Endothelial cell of umbilical vein (primary cell): Measurements from ENCODE around the gene ARPP19. TPM values are rescaled to one million over a fixed set of nuclear protein-coding genes. Genes with fewer than 3 reads are reported as not detected.

ENCODE experiments used
- BruUV-seq: library from RNA; stranded (reverse); fragments of 400-500 nt; replicated peaks from 2 replicates; lab custom pipeline; 2021; lab: Mats Ljungman, UMichigan
- CTCF ChIA-PET: fragments of 300-600, 350-600 bp; sonication (Branson Sonifier 250); formaldehyde crosslinking; loops from one replicate; lab custom pipeline; 2021; ENCODE audit warnings: antibody characterized with exemption, inconsistent platforms; lab: Charles Lee
- POLR2A ChIA-PET: fragments of 300-600, 350-600 bp; sonication (Branson Sonifier 250); formaldehyde crosslinking; loops from one replicate; lab custom pipeline; 2021; ENCODE audit warnings: antibody characterized with exemption, inconsistent platforms; lab: Charles Lee
- DNase-seq: peaks from one replicate; pipeline ENCODE4 v3.0.0-alpha.2; 2011; ENCODE audit warnings: low read depth, low spot score
- FAIRE-seq: peaks from 2 replicates; lab custom pipeline; 2011; peaks lifted over from hg19 to GRCh38; lab: Jason Lieb, UNC
- H2AFZ ChIP-seq: 2 replicates; pipeline ENCODE4 v1.6.0; 2012; ENCODE audit warnings: low read depth, low read length, control low read depth, inconsistent platforms
- H3K27ac ChIP-seq: 2 replicates; pipeline ENCODE4 v1.5.1; 2011; ENCODE audit warnings: low read depth, mild to moderate bottlenecking, control low read depth, low read length, moderate library complexity; ENCODE audit not compliant: insufficient read depth
- H3K27me3 ChIP-seq, 2 experiments: 2 replicates each; pipeline versions ENCODE4 v1.6.0 to v1.6.1; 2011; ENCODE audit warnings: low read length in 2 of 2, mixed read lengths in 1 of 2; ENCODE audit not compliant: control insufficient read depth in 2 of 2, insufficient read depth in 2 of 2
- H3K36me3 ChIP-seq, 2 experiments: 2 replicates in 1 of 2; 3 replicates in 1 of 2; pipeline ENCODE4 v1.5.1; 2011; ENCODE audit warnings: low read length in 2 of 2, mild to moderate bottlenecking in 1 of 2, moderate library complexity in 1 of 2; ENCODE audit not compliant: control insufficient read depth in 2 of 2, insufficient read depth in 2 of 2; ENCODE audit errors: extremely low read depth in 1 of 2
- H3K4me1 ChIP-seq: 3 replicates; pipeline ENCODE4 v1.5.1; 2011; ENCODE audit warnings: mild to moderate bottlenecking, low read length; ENCODE audit not compliant: control insufficient read depth, insufficient read depth; ENCODE audit errors: extremely low read depth
- H3K4me2 ChIP-seq: 2 replicates; pipeline ENCODE4 v1.6.1; 2011; ENCODE audit warnings: low read length, control low read depth, mixed read lengths; ENCODE audit not compliant: insufficient read depth
- H3K4me3 ChIP-seq, 3 experiments: fragments of 200-600 bp in 1 of 3; sonication (generic), shearing (Covaris generic) in 1 of 3; replicated peaks in 1 of 3; 2 replicates each; pipeline ENCODE4 v1.5.1; 2011 to 2016; ENCODE audit warnings: control low read depth in 3 of 3, low read length in 3 of 3, mild to moderate bottlenecking in 2 of 3, inconsistent platforms in 1 of 3, low read depth in 1 of 3, moderate library complexity in 1 of 3; ENCODE audit not compliant: insufficient read depth in 1 of 3
- H3K79me2 ChIP-seq: 2 replicates; pipeline ENCODE4 v1.6.0; 2012; ENCODE audit warnings: low read length, inconsistent platforms; ENCODE audit not compliant: control insufficient read depth, insufficient read depth
- H3K9ac ChIP-seq: replicated peaks from 2 replicates; pipeline ENCODE3; 2011; ENCODE audit warnings: low read length, control low read depth; ENCODE audit not compliant: insufficient read depth; ENCODE audit errors: extremely low read depth
- H3K9me1 ChIP-seq: replicated peaks from 3 replicates; pipeline ENCODE4 v1.6.0; 2011; ENCODE audit warnings: mild to moderate bottlenecking, low read length; ENCODE audit not compliant: control insufficient read depth, insufficient read depth; ENCODE audit errors: extremely low read depth
- H3K9me3 ChIP-seq: replicated peaks from 2 replicates; pipeline ENCODE4 v1.5.1; 2012; ENCODE audit warnings: low read length, inconsistent platforms; ENCODE audit not compliant: control insufficient read depth, insufficient read depth
- H4K20me1 ChIP-seq: replicated peaks from 2 replicates; pipeline ENCODE3; 2011; ENCODE audit warnings: mild to moderate bottlenecking, low read length; ENCODE audit not compliant: control insufficient read depth, insufficient read depth; ENCODE audit errors: extremely low read depth
- CTCF ChIP-seq, 2 donors: IDR thresholded peaks; 1 replicate in 1 of 2; 2 replicates in 1 of 2; pipeline ENCODE4 v1.5.1; 2011; ENCODE audit warnings: low read length in 2 of 2, mild to moderate bottlenecking in 2 of 2, moderate library complexity in 2 of 2, control low read depth in 1 of 2, inconsistent platforms in 1 of 2, low read depth in 1 of 2; ENCODE audit not compliant: insufficient read depth in 1 of 2; ENCODE audit errors: extremely low read depth in 1 of 2
- EZH2 ChIP-seq: IDR thresholded peaks from 2 replicates; pipeline ENCODE4 v1.6.1; 2012; ENCODE audit warnings: borderline replicate concordance, low read depth, mild to moderate bottlenecking, moderate library complexity, low read length, inconsistent platforms; ENCODE audit not compliant: severe bottlenecking
- FOS ChIP-seq: IDR thresholded peaks from 2 replicates; pipeline ENCODE4 v1.6.1; 2011; ENCODE audit warnings: mild to moderate bottlenecking, low read length, moderate library complexity, borderline replicate concordance; ENCODE audit not compliant: insufficient read depth
- GATA2 ChIP-seq: IDR thresholded peaks from 2 replicates; pipeline ENCODE4 v1.7.0; 2011; ENCODE audit warnings: low read depth, mild to moderate bottlenecking, moderate library complexity, mixed read lengths, low read length; ENCODE audit not compliant: insufficient read length, insufficient read depth
- JUN ChIP-seq: IDR thresholded peaks from 2 replicates; pipeline ENCODE4 v1.6.1; 2011; ENCODE audit warnings: borderline replicate concordance, low read depth; ENCODE audit not compliant: insufficient read length, insufficient read depth
- MAX ChIP-seq: IDR thresholded peaks from 2 replicates; pipeline ENCODE4 v1.6.1; 2011; ENCODE audit not compliant: insufficient read depth, insufficient read length
- MYC ChIP-seq: IDR thresholded peaks from one replicate; pipeline ENCODE4 v1.6.1; 2011; ENCODE audit warnings: mild to moderate bottlenecking, low read depth, low read length
- POLR2A ChIP-seq: IDR thresholded peaks from 2 replicates; pipeline ENCODE4 v1.6.1; 2012; ENCODE audit warnings: low read depth, mild to moderate bottlenecking, control low read depth, low read length
- POLR2AphosphoS5 ChIP-seq: IDR thresholded peaks from 2 replicates; pipeline ENCODE4 v1.6.1; 2012; ENCODE audit warnings: low read depth, mild to moderate bottlenecking, control low read depth, low read length, moderate library complexity; ENCODE audit not compliant: insufficient read depth
- dilution Hi-C: fragments of 300-500 bp; cut with MboI; formaldehyde crosslinking; loops from one replicate; pipeline ENCODE4 v1.15.0; 2019; ENCODE audit warnings: low sequenced_read_pairs; ENCODE audit not compliant: extremely low pct_ligation_motif_present
- intact Hi-C: fragments of 100-400 bp; cut with micrococcal nuclease; formaldehyde crosslinking; loops from one replicate; pipeline ENCODE4 v1.10.0; 2022
- polyA plus RNA-seq, 4 experiments: library from polyadenylated mRNA; depleted of rRNA in 3 of 4; stranded (reverse) in 3 of 4; unstranded in 1 of 4; fragments of >200 nt; gene quantifications; 2 replicates each; pipeline versions ENCODE4 v1.2.1 to v1.2.3, GENCODE V29; 2011 to 2012; ENCODE audit warnings: missing spikeins in 1 of 4
- total RNA-seq: library from RNA; stranded (reverse); gene quantifications from 2 replicates; pipeline ENCODE4 v1.2.3, GENCODE V29; 2021

ARPP19 gene
- total and polyA plus RNA-seq, 2 donors (not counting 3 experiments of a cell fraction or from before 2014, with no cell fraction given), result 47.1 to 191 TPM

GRCh38 chr15:52584414-52584813 is 15.6 kb upstream of the ARPP19 start:
- no peaks in the 10 kb centered on the region for H3K27me3 ChIP-seq
- POLR2A ChIA-PET, result no interaction called here
- no peaks in the 10 kb centered on the region for H3K79me2 ChIP-seq
- dilution Hi-C loops, result no loop called here
- no peaks in the 10 kb centered on the region for H3K9me1 ChIP-seq
- no peak overlapping the region for H3K4me2 ChIP-seq
- intact Hi-C loops, result loop anchor here (2.0 kb wide), 1 partner anchor 38 kb away; no protein-coding TSS in a partner anchor
- no peak for TF ChIP-seq POLR2A
- no peak for TF ChIP-seq MAX
- no peak for TF ChIP-seq EZH2
- no peak for TF ChIP-seq CTCF (IDR thresholded peaks at IDR 0.05; ENCODE audit: extremely low read depth in 1 of 2, insufficient read depth in 1 of 2, low read depth in 1 of 2, low read length in 2 of 2)
- no peak for TF ChIP-seq MYC
- TF ChIP-seq GATA2, result no peak
- TF ChIP-seq POLR2AphosphoS5, result no peak
- no peak for TF ChIP-seq JUN
- TF ChIP-seq FOS, result no peak
- no peak for DNase-seq
- no peaks in the 10 kb centered on the region for H4K20me1 ChIP-seq
- H3K36me3 ChIP-seq, result peaks cover 0 to 9% of the 10 kb centered on the region in 2 experiments
- H3K9ac ChIP-seq, result no peak overlapping the region
- CTCF ChIA-PET, result interaction anchor here (1.4 kb wide), 1 partner anchor 9 kb away, joined by 3 read pairs; no protein-coding TSS in a partner anchor
- no peak overlapping the region for H3K27ac ChIP-seq
- H3K9me3 ChIP-seq, result no peaks in the 10 kb centered on the region
- no TSS peak for BruUV-seq
- no peak overlapping the region for H3K4me3 ChIP-seq
- H3K4me1 ChIP-seq, result no peaks in the 10 kb centered on the region
- FAIRE-seq, result no peak
- no peak overlapping the region for H2AFZ ChIP-seq
